GM23338 (cell line): Measurements from ENCODE around the gene RERGL.

Source experiments
- CREB1 ChIP-seq: fragments of 250-450 bp; sonication (Bioruptor Pico); IDR thresholded peaks from 2 replicates; pipeline ENCODE4 v1.5.0; 2020; ENCODE audit warnings: low read depth, mild to moderate bottlenecking, moderate library complexity
- CTCF ChIP-seq, 2 experiments: fragments of 200-600 bp in 1 of 2; sonication (generic) in 1 of 2; conservative IDR thresholded peaks; 2 replicates each; pipeline versions ENCODE4 v1.5.1 to v1.6.1; 2016 to 2017; ENCODE audit warnings: antibody characterized with exemption in 2 of 2, low read depth in 2 of 2, mild to moderate bottlenecking in 2 of 2, moderate library complexity in 1 of 2
- ETS1 ChIP-seq: IDR thresholded peaks from 2 replicates; pipeline ENCODE4 v1.6.1; 2016; ENCODE audit warnings: antibody characterized with exemption
- EZH2 ChIP-seq: fragments of 200-600 bp; sonication (generic); IDR thresholded peaks from one replicate; pipeline ENCODE4 v1.8.0; 2017; ENCODE audit warnings: antibody characterized with exemption, mild to moderate bottlenecking, low read depth; ENCODE audit not compliant: unreplicated experiment
- EZH2phosphoT487 ChIP-seq: fragments of 200-600 bp; sonication (generic); IDR thresholded peaks from one replicate; pipeline ENCODE4 v1.8.1; 2018; ENCODE audit warnings: antibody characterized with exemption; ENCODE audit not compliant: unreplicated experiment
- JUNB ChIP-seq: IDR thresholded peaks from one replicate; pipeline ENCODE4 v1.6.1; 2016; ENCODE audit warnings: antibody characterized with exemption; ENCODE audit not compliant: unreplicated experiment
- NANOG ChIP-seq: IDR thresholded peaks from 2 replicates; pipeline ENCODE4 v1.6.1; 2016; ENCODE audit warnings: antibody characterized with exemption, borderline replicate concordance
- POLR2AphosphoS5 ChIP-seq: IDR thresholded peaks from 2 replicates; pipeline ENCODE4 v1.6.1; 2016; ENCODE audit warnings: antibody characterized with exemption, low read depth
- REST ChIP-seq: IDR thresholded peaks from one replicate; pipeline ENCODE4 v1.6.1; 2018; ENCODE audit warnings: antibody characterized with exemption; ENCODE audit not compliant: unreplicated experiment
- ZNF114 ChIP-seq: fragments of 250-450 bp; sonication (Bioruptor Pico); IDR thresholded peaks from 2 replicates; pipeline ENCODE4 v1.5.0; 2020; ENCODE audit warnings: mild to moderate bottlenecking, moderate library complexity

GRCh38 chr12:18139254-18139653 is 49.3 kb upstream of the RERGL start:
- no peak for TF ChIP-seq CTCF (conservative IDR thresholded peaks at IDR 0.05; ENCODE audit: low read depth in 2 of 2)
- TF ChIP-seq POLR2AphosphoS5, result no peak
- TF ChIP-seq EZH2, result no peak
- TF ChIP-seq REST, result no peak
- no peak for TF ChIP-seq ZNF114 (CRISPR knock-in tag)
- TF ChIP-seq EZH2phosphoT487, result no peak
- TF ChIP-seq CREB1 (CRISPR knock-in tag), result no peak
- TF ChIP-seq ETS1, result no peak
- no peak for TF ChIP-seq JUNB
- TF ChIP-seq NANOG, result no peak
